HepG2 (cell line): ENCODE data around the gene LSM2. TPM values are rescaled to one million over a fixed set of nuclear protein-coding genes. Genes with fewer than 3 reads are reported as not detected.

Experiments used
- ATAC-seq: fragments of 200-7000 bp; cut with Tn5 transposase; 3 replicates; pipeline ENCODE4 v1.9.1; 2020; ENCODE audit warnings: mild to moderate bottlenecking, moderate library complexity
- BruUV-seq: library from RNA; stranded (reverse); fragments of 400-500 nt; replicated peaks from 2 replicates; lab custom pipeline; 2021; lab: Mats Ljungman, UMichigan
- CTCF ChIA-PET: fragments of 300-600 bp; formaldehyde crosslinking; extraction: SDS; loops from one replicate; lab custom pipeline; 2021; ENCODE audit warnings: low total read pairs, inconsistent platforms, low intra/inter-chr PET ratio; lab: Yijun Ruan, JAX
- POLR2A ChIA-PET: fragments of 350-600 bp; sonication (Branson Sonifier 250); formaldehyde crosslinking; loops from one replicate; lab custom pipeline; 2020; ENCODE audit warnings: antibody characterized with exemption, inconsistent platforms; lab: Yijun Ruan, JAX
- DNase-seq: peaks from one replicate; pipeline ENCODE4 v3.0.0-alpha.2; 2015; ENCODE audit warnings: low spot score
- FAIRE-seq: peaks from 3 replicates; lab custom pipeline; 2011; peaks lifted over from hg19 to GRCh38; lab: Jason Lieb, UNC
- H2AFZ ChIP-seq: one replicate; pipeline ENCODE4 v1.6.1; 2011; ENCODE audit warnings: low read length, inconsistent platforms
- H3K27ac ChIP-seq: fragments of 300-600 bp; 3 replicates; pipeline ENCODE4 v1.8.0; 2011; ENCODE audit warnings: mixed run types, mild to moderate bottlenecking, mixed read lengths, low read length, inconsistent platforms; ENCODE audit not compliant: insufficient read depth; ENCODE audit errors: extremely low read length
- H3K27me3 ChIP-seq, 2 experiments: fragments of 200-600 bp in 1 of 2; 2 replicates in 1 of 2; 3 replicates in 1 of 2; pipeline versions ENCODE4 v1.6.0 to v1.8.0; 2011; ENCODE audit warnings: low read length in 2 of 2, mild to moderate bottlenecking in 2 of 2, moderate library complexity in 2 of 2, inconsistent platforms in 1 of 2; ENCODE audit not compliant: insufficient read depth in 2 of 2, control insufficient read depth in 1 of 2
- H3K36me3 ChIP-seq, 2 experiments: fragments of 200-600 bp in 1 of 2; replicated peaks in 1 of 2; 2 replicates in 1 of 2; 3 replicates in 1 of 2; pipeline versions ENCODE4 v1.5.1 to v1.8.0; 2011; ENCODE audit warnings: low read length in 2 of 2, inconsistent platforms in 1 of 2; ENCODE audit not compliant: insufficient read depth in 2 of 2, control insufficient read depth in 1 of 2
- H3K4me1 ChIP-seq: 2 replicates; pipeline ENCODE4 v1.5.1; 2012; ENCODE audit warnings: low read length, inconsistent platforms; ENCODE audit not compliant: insufficient read depth
- H3K4me2 ChIP-seq: 2 replicates; pipeline ENCODE4 v1.6.0; 2011; ENCODE audit warnings: low read depth, low read length, inconsistent platforms
- H3K4me3 ChIP-seq, 3 experiments: fragments of 200-600 bp in 1 of 3; sonication (generic), shearing (Covaris generic) in 1 of 3; replicated peaks in 1 of 3; 2 replicates each; pipeline ENCODE4 v1.5.1; 2011 to 2016; ENCODE audit warnings: low read length in 3 of 3, inconsistent platforms in 2 of 3, low read depth in 2 of 3, mild to moderate bottlenecking in 2 of 3, control low read depth in 1 of 3, mixed read lengths in 1 of 3; ENCODE audit not compliant: insufficient read depth in 1 of 3
- H3K79me2 ChIP-seq: one replicate; pipeline ENCODE4 v1.6.1; 2011; ENCODE audit warnings: low read length, inconsistent platforms; ENCODE audit not compliant: insufficient read depth
- H3K9ac ChIP-seq: 2 replicates; pipeline ENCODE4 v1.6.0; 2011; ENCODE audit warnings: mild to moderate bottlenecking, low read depth, low read length, inconsistent platforms; ENCODE audit not compliant: insufficient read depth
- H3K9me3 ChIP-seq: 2 replicates; pipeline ENCODE4 v1.5.1; 2012; ENCODE audit warnings: mild to moderate bottlenecking, low read length
- H4K20me1 ChIP-seq: 2 replicates; pipeline ENCODE4 v1.6.0; 2011; ENCODE audit warnings: inconsistent platforms, mild to moderate bottlenecking, low read length, moderate library complexity; ENCODE audit not compliant: insufficient read depth
- ATAD3A ChIP-seq: sonication (generic); formaldehyde crosslinking; IDR thresholded peaks from 2 replicates; pipeline ENCODE4 v1.4.0; 2020; ENCODE audit warnings: missing genetic modification reagents
- ATF7 ChIP-seq, 2 experiments: fragments of 450-650 bp in 1 of 2; sonication (generic) in 1 of 2; formaldehyde crosslinking in 1 of 2; IDR thresholded peaks; 2 replicates each; pipeline versions ENCODE4 v1.4.0 to v1.6.1; 2016 to 2020; ENCODE audit warnings: antibody characterized with exemption in 1 of 2, mild to moderate bottlenecking in 1 of 2, missing genetic modification reagents in 1 of 2
- HIC2 ChIP-seq: sonication (generic); formaldehyde crosslinking; IDR thresholded peaks from 2 replicates; pipeline ENCODE4 v1.9.0; 2022; ENCODE audit warnings: low read depth, missing genetic modification reagents
- NCOA2 ChIP-seq: sonication (generic); formaldehyde crosslinking; IDR thresholded peaks from 2 replicates; pipeline ENCODE4 v1.8.0; 2022; ENCODE audit warnings: inconsistent platforms
- NR2F2 ChIP-seq: IDR thresholded peaks from 2 replicates; pipeline ENCODE4 v1.6.1; 2012; ENCODE audit warnings: low read depth, inconsistent platforms, borderline replicate concordance
- POGK ChIP-seq: sonication (generic); formaldehyde crosslinking; conservative IDR thresholded peaks from 2 replicates; pipeline ENCODE4 v1.8.0; 2022; ENCODE audit warnings: mild to moderate bottlenecking, moderate library complexity, missing genetic modification reagents
- SP5 ChIP-seq: IDR thresholded peaks from 2 replicates; pipeline ENCODE4 v1.6.1; 2016; ENCODE audit warnings: low read depth, borderline replicate concordance
- STAT5B ChIP-seq: sonication (generic); formaldehyde crosslinking; IDR thresholded peaks from 2 replicates; pipeline ENCODE4 v1.4.0; 2020; ENCODE audit warnings: missing genetic modification reagents
- THAP11 ChIP-seq: IDR thresholded peaks from 2 replicates; pipeline ENCODE4 v1.6.1; 2016; ENCODE audit warnings: missing biosample characterization, missing genetic modification reagents
- ZFY ChIP-seq: sonication (generic); formaldehyde crosslinking; IDR thresholded peaks from 2 replicates; pipeline ENCODE4 v1.4.0; 2020; ENCODE audit warnings: missing genetic modification reagents
- ZMYM2 ChIP-seq: sonication (generic); formaldehyde crosslinking; IDR thresholded peaks from 2 replicates; pipeline ENCODE4 v1.8.0; 2022; ENCODE audit warnings: mild to moderate bottlenecking, missing genetic modification reagents
- ZNF234 ChIP-seq: sonication (generic); formaldehyde crosslinking; conservative IDR thresholded peaks from 2 replicates; pipeline ENCODE4 v1.5.1; 2020; ENCODE audit warnings: mild to moderate bottlenecking, missing genetic modification reagents
- WGBS: methylation state at CpG from one replicate; pipeline ENCODE4 v1.1.6; 2017; ENCODE audit warnings: low lambda C conversion rate; 5-methylcytosine and 5-hydroxymethylcytosine counted together
- in situ Hi-C: cut with HindIII; loops from 2 replicates; pipeline ENCODE4 v1.10.0; 2017; ENCODE audit warnings: low pct_unique_long_range_greater_than_20kb; ENCODE audit not compliant: extremely low pct_ligation_motif_present
- intact Hi-C: fragments of 100-400 bp; cut with micrococcal nuclease; formaldehyde crosslinking; loops from one replicate; pipeline ENCODE4 v1.10.0; 2022; ENCODE audit not compliant: unreplicated experiment
- polyA plus RNA-seq, 8 experiments: library from polyadenylated mRNA; depleted of rRNA in 3 of 8; stranded (reverse) in 7 of 8; unstranded in 1 of 8; fragments of >200 nt; fragmentation: Illumina TruSeq in 4 of 8; extraction: Trizol in 4 of 8; gene quantifications; 2 replicates each; pipeline versions ENCODE4 v1.2.1 to v1.2.3, GENCODE V29; 2011 to 2016; ENCODE audit warnings: low read depth in 4 of 8, missing spikeins in 1 of 8, mixed read lengths in 1 of 8; ENCODE audit not compliant: insufficient read depth in 1 of 8
- total RNA-seq, 5 experiments: library from RNA; depleted of rRNA; stranded (reverse); fragments of >200 nt; fragmentation: Illumina TruSeq; extraction: Trizol; gene quantifications; 2 replicates each; pipeline ENCODE4 v1.2.3, GENCODE V29; 2016; ENCODE audit warnings: low read depth in 1 of 5
- TF ChIP-seq, protein P1 (sequence below): sonication (generic); formaldehyde crosslinking; IDR thresholded peaks from 2 replicates; pipeline ENCODE4 v1.5.0; 2020; ENCODE audit warnings: mild to moderate bottlenecking, missing genetic modification reagents
- TF ChIP-seq, protein P2 (sequence below): sonication (generic); formaldehyde crosslinking; IDR thresholded peaks from 2 replicates; pipeline ENCODE4 v1.4.0; 2020; ENCODE audit warnings: low read depth, mild to moderate bottlenecking, missing genetic modification reagents
- TF ChIP-seq, protein P3 (sequence below): sonication (generic); formaldehyde crosslinking; IDR thresholded peaks from 2 replicates; pipeline ENCODE4 v1.8.0; 2022; ENCODE audit warnings: missing genetic modification reagents, low read depth, mild to moderate bottlenecking, borderline replicate concordance
- TF ChIP-seq, protein P4 (sequence below): sonication (generic); formaldehyde crosslinking; IDR thresholded peaks from 2 replicates; pipeline ENCODE4 v1.4.0; 2020; ENCODE audit warnings: missing genetic modification reagents

LSM2 gene
- total and polyA plus RNA-seq, 2 of the 13 experiments (the other 11 are each of a cell fraction or from before 2014, with no cell fraction given): 69.4 to 90.5 TPM

DNA sequence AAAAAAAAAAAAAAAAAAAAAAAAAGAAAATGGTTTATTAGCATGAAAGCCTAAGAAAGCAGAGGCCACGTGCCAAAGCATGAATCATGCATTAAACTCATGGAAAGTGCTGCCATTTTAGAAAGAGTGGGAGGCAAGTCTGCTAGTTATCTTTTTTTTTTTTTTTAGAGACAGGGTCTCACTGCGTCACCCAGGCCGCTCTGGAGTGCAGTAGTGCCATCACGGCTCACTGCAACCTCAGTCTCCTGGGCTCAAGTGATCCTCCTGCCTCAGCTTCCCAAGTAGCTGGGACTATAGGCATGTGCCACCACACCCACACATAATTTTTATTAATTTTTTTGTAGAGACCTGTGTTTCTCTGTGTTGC is 34.8 kb downstream of the LSM2 start:
- intact Hi-C loops (loop anchor here (1.0 to 10.0 kb wide), 3 partner anchors 58 to 153 kb away; partner anchors contain the start of genes C2 and NEU1), in situ Hi-C loops (loop anchor here (5.0 kb wide), 1 partner anchor 60 kb away; no protein-coding TSS in a partner anchor)
- no TSS peak for BruUV-seq
- 83% methylated on average over 4 of the region's 4 CpGs for WGBS
- H4K20me1 ChIP-seq: no peaks in the 10 kb centered on the region
- no peak overlapping the region for H3K9ac ChIP-seq
- ATAC-seq (no peak), FAIRE-seq (no peak), DNase-seq (no peak)
- H3K9me3 ChIP-seq: no peaks in the 10 kb centered on the region
- no peak overlapping the region for H3K27ac ChIP-seq
- no peak overlapping the region for H2AFZ ChIP-seq
- H3K79me2 ChIP-seq: no peaks in the 10 kb centered on the region
- no peak overlapping the region for H3K4me3 ChIP-seq
- H3K4me1 ChIP-seq: peaks cover 51% of the 10 kb centered on the region
- ChIA-PET CTCF (interaction anchor here (1.5 to 1.6 kb wide), 2 partner anchors 42 to 58 kb away, joined by 7 to 16 read pairs; partner anchors contain the start of gene DDAH2), POLR2A (interaction anchor here (0.6 to 9.0 kb wide), 6 partner anchors 34 to 226 kb away, joined by 3 to 279 read pairs (median 34); partner anchors contain the start of genes ATP6V1G2, CLIC1, DDAH2 and HSPA1B)
- no peaks in the 10 kb centered on the region for H3K36me3 ChIP-seq
- H3K27me3 ChIP-seq: no peaks in the 10 kb centered on the region
- H3K4me2 ChIP-seq: no peak overlapping the region
- TF ChIP-seq STAT5B (CRISPR knock-in tag) (no peak), ZNF234 (CRISPR knock-in tag) (no peak), POGK (CRISPR knock-in tag) (no peak), ZMYM2 (CRISPR knock-in tag) (no peak), ATF7 (IDR thresholded peaks at IDR 0.05) (no peak), ATF7 (CRISPR knock-in tag; IDR thresholded peaks at IDR 0.05) (no peak), THAP11 (CRISPR knock-in tag) (no peak), NCOA2 (CRISPR knock-in tag) (no peak), ZFY (no peak), NR2F2 (no peak), HIC2 (CRISPR knock-in tag) (no peak), ATAD3A (CRISPR knock-in tag) (no peak), SP5 (CRISPR knock-in tag) (no peak)
- TF ChIP-seq, protein P1, sequence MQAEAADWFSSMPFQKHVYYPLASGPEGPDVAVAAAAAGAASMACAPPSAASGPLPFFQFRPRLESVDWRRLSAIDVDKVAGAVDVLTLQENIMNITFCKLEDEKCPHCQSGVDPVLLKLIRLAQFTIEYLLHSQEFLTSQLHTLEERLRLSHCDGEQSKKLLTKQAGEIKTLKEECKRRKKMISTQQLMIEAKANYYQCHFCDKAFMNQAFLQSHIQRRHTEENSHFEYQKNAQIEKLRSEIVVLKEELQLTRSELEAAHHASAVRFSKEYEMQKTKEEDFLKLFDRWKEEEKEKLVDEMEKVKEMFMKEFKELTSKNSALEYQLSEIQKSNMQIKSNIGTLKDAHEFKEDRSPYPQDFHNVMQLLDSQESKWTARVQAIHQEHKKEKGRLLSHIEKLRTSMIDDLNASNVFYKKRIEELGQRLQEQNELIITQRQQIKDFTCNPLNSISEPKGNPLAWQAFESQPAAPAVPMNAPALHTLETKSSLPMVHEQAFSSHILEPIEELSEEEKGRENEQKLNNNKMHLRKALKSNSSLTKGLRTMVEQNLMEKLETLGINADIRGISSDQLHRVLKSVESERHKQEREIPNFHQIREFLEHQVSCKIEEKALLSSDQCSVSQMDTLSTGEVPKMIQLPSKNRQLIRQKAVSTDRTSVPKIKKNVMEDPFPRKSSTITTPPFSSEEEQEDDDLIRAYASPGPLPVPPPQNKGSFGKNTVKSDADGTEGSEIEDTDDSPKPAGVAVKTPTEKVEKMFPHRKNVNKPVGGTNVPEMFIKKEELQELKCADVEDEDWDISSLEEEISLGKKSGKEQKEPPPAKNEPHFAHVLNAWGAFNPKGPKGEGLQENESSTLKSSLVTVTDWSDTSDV: no peak
- TF ChIP-seq, protein P2, sequence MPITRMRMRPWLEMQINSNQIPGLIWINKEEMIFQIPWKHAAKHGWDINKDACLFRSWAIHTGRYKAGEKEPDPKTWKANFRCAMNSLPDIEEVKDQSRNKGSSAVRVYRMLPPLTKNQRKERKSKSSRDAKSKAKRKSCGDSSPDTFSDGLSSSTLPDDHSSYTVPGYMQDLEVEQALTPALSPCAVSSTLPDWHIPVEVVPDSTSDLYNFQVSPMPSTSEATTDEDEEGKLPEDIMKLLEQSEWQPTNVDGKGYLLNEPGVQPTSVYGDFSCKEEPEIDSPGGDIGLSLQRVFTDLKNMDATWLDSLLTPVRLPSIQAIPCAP (CRISPR knock-in tag): no peak
- TF ChIP-seq, protein P3, sequence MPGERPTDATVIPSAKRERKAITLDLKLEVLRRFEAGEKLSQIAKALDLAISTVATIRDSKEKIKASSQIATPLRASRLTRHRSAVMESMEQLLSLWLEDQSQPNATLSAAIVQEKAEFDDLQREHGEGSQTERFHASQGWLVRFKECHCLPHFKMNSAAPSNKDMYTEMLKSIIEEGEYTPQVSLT (CRISPR knock-in tag): no peak
- TF ChIP-seq, protein P4, sequence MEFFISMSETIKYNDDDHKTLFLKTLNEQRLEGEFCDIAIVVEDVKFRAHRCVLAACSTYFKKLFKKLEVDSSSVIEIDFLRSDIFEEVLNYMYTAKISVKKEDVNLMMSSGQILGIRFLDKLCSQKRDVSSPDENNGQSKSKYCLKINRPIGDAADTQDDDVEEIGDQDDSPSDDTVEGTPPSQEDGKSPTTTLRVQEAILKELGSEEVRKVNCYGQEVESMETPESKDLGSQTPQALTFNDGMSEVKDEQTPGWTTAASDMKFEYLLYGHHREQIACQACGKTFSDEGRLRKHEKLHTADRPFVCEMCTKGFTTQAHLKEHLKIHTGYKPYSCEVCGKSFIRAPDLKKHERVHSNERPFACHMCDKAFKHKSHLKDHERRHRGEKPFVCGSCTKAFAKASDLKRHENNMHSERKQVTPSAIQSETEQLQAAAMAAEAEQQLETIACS: no peak
